Activated CD8-positive, alpha-beta T cell treated with anti-CD3 and anti-CD28 coated beads for 36 hours (primary cell): ENCODE data around the gene UQCC3. TPM values are rescaled to one million over a fixed set of nuclear protein-coding genes. Genes with fewer than 3 reads are reported as not detected.
A peak's percentile ranks its signal among the peaks of the same experiment; 100 is the strongest.
"Not testable (repeated sequence)": the region's sequence is repeated elsewhere in the genome, so short reads cannot be mapped to it uniquely, and the experiment has no call there.

ENCODE experiments used
- ATAC-seq: fragments of 200-7000 bp; cut with Tn5 transposase; one replicate; pipeline ENCODE4 v1.10.0; 2021; ENCODE audit warnings: mild to moderate bottlenecking, moderate library complexity
- CTCF ChIA-PET: fragments of 350-600 bp; sonication (Branson Sonifier 250); formaldehyde crosslinking; loops from one replicate; lab custom pipeline; 2021; ENCODE audit warnings: antibody characterized with exemption; lab: Charles Lee
- POLR2A ChIA-PET: fragments of 350-600 bp; sonication (Branson Sonifier 250); formaldehyde crosslinking; loops from one replicate; lab custom pipeline; 2021; ENCODE audit warnings: antibody characterized with exemption; lab: Charles Lee
- DNase-seq: peaks from one replicate; pipeline ENCODE4 v3.0.0-alpha.2; 2020
- H3K27ac Mint-ChIP-seq: one replicate; pipeline ENCODE4 v1.8.0; 2021; ENCODE audit warnings: mild to moderate bottlenecking, mixed read lengths
- H3K27me3 Mint-ChIP-seq: one replicate; pipeline ENCODE4 v1.8.0; 2021; ENCODE audit warnings: mixed read lengths
- H3K36me3 Mint-ChIP-seq: one replicate; pipeline ENCODE4 v1.8.0; 2021; ENCODE audit warnings: low read depth, mixed read lengths
- H3K4me1 Mint-ChIP-seq: one replicate; pipeline ENCODE4 v1.8.0; 2021; ENCODE audit warnings: low read depth, mixed read lengths
- H3K4me3 Mint-ChIP-seq: one replicate; pipeline ENCODE4 v1.8.0; 2021; ENCODE audit warnings: mild to moderate bottlenecking, moderate library complexity, mixed read lengths
- H3K9me3 Mint-ChIP-seq: one replicate; pipeline ENCODE4 v1.8.0; 2021; ENCODE audit warnings: mixed read lengths
- CTCF ChIP-seq: fragments of 200-600 bp; IDR thresholded peaks from one replicate; pipeline ENCODE4 v1.8.0; 2022; ENCODE audit warnings: antibody characterized with exemption, mild to moderate bottlenecking
- intact Hi-C: fragments of 100-400 bp; cut with micrococcal nuclease; formaldehyde crosslinking; loops from one replicate; pipeline ENCODE4 v1.10.0; 2022
- total RNA-seq, 2 experiments: library from RNA; stranded (reverse); gene quantifications; one replicate each; pipeline ENCODE4 v1.2.3, GENCODE V29; 2021

The UQCC3 gene
- total RNA-seq, 2 experiments from 2014 or later, result 4.7 TPM

GRCh38 chr11:62647609-62648005 lies 23.9 kb upstream of the UQCC3 start:
- POLR2A ChIA-PET, result interaction anchor here (0.6 to 13.3 kb wide), 9 partner anchors 10 to 119 kb away, joined by 3 to 263 read pairs (median 5); partner anchors contain the start of genes BSCL2, C11orf98, CSKMT and GNG3
- H3K4me1 Mint-ChIP-seq, result peaks cover 33% of the 10 kb centered on the region
- H3K27ac Mint-ChIP-seq, result peak overlapping the region; percentile 57
- peaks cover 40% of the 10 kb centered on the region for H3K36me3 Mint-ChIP-seq
- CTCF ChIA-PET, result interaction anchor here (1.1 to 1.4 kb wide), 3 partner anchors 18 to 253 kb away, joined by 3 to 4 read pairs (median 3); partner anchors contain the start of gene CSKMT
- DNase-seq (no peak), ATAC-seq (no peak)
- intact Hi-C loops, result loop anchor here (5.0 kb wide), 1 partner anchor 35 kb away; the partner anchor contains the start of genes EML3 and ROM1
- TF ChIP-seq CTCF, result no peak
- H3K9me3 Mint-ChIP-seq, result no peaks in the 10 kb centered on the region
- no peaks in the 10 kb centered on the region for H3K27me3 Mint-ChIP-seq
- H3K4me3 Mint-ChIP-seq, result no peak overlapping the region

GRCh38 chr11:62648185-62648966 lies 23.1 kb upstream of the UQCC3 start:
- ChIA-PET CTCF (interaction anchor here (1.1 to 1.4 kb wide), 5 partner anchors 17 to 253 kb away, joined by 3 to 4 read pairs (median 3); partner anchors contain the start of genes CSKMT and UQCC3), POLR2A (interaction anchor here (0.6 to 13.3 kb wide), 8 partner anchors 9 to 119 kb away, joined by 3 to 263 read pairs (median 6); partner anchors contain the start of genes BSCL2, C11orf98, CSKMT and GNG3)
- H3K36me3 Mint-ChIP-seq, result peaks cover 35% of the 10 kb centered on the region
- H3K4me1 Mint-ChIP-seq, result peaks cover 31% of the 10 kb centered on the region
- H3K4me3 Mint-ChIP-seq, result no peak overlapping the region
- intact Hi-C loops, result loop anchor here (5.0 kb wide), 1 partner anchor 36 kb away; the partner anchor contains the start of genes EML3 and ROM1
- H3K27me3 Mint-ChIP-seq, result no peaks in the 10 kb centered on the region
- no peaks in the 10 kb centered on the region for H3K9me3 Mint-ChIP-seq
- ATAC-seq (no peak), DNase-seq (no peak)
- no peak overlapping the region for H3K27ac Mint-ChIP-seq
- no peak for TF ChIP-seq CTCF

GRCh38 chr11:62648967-62649364 lies 22.5 kb upstream of the UQCC3 start:
- Mint-ChIP-seq H3K27me3 (no peaks in the 10 kb centered on the region), H3K4me1 (peaks cover 34% of the 10 kb centered on the region), H3K4me3 (no peak overlapping the region), H3K9me3 (no peaks in the 10 kb centered on the region), H3K27ac (no peak overlapping the region), H3K36me3 (peaks cover 33% of the 10 kb centered on the region)
- DNase-seq, result no peak
- ChIA-PET POLR2A (interaction anchor here (1.8 to 13.3 kb wide), 5 partner anchors 9 to 59 kb away, joined by 5 to 263 read pairs (median 8); partner anchors contain the start of genes BSCL2, C11orf98, CSKMT and GNG3), CTCF (interaction anchor here (1.1 to 1.4 kb wide), 4 partner anchors 16 to 254 kb away, joined by 3 to 4 read pairs (median 3); partner anchors contain the start of genes CSKMT and UQCC3)
- intact Hi-C loops, result loop anchor here (5.0 kb wide), 1 partner anchor 37 kb away; the partner anchor contains the start of genes EML3 and ROM1
- ATAC-seq, result no peak
- no peak for TF ChIP-seq CTCF

- Mint-ChIP-seq H3K9me3 (no peaks in the 10 kb centered on the region), H3K27ac (no peak overlapping the region), H3K27me3 (no peaks in the 10 kb centered on the region), H3K4me3 (no peak overlapping the region), H3K36me3 (peaks cover 27% of the 10 kb centered on the region), H3K4me1 (peaks cover 32% of the 10 kb centered on the region)
- intact Hi-C loops, result loop anchor here (5.0 kb wide), 1 partner anchor 37 kb away; the partner anchor contains the start of genes EML3 and ROM1
- ChIA-PET POLR2A (interaction anchor here (1.8 to 13.3 kb wide), 5 partner anchors 8 to 59 kb away, joined by 5 to 263 read pairs (median 8); partner anchors contain the start of genes BSCL2, C11orf98, CSKMT and GNG3), CTCF (interaction anchor here (1.1 to 2.0 kb wide), 4 partner anchors 14 to 45 kb away, joined by 3 to 11 read pairs (median 4); partner anchors contain the start of genes C11orf98, CSKMT and UQCC3)
- ATAC-seq (no peak), DNase-seq (no peak)
- no peak for TF ChIP-seq CTCF
Observed at GRCh38 chr11:62649486-62649885, 22.0 kb upstream of the UQCC3 start.

- H3K27ac Mint-ChIP-seq, DNase-seq, H3K27me3 Mint-ChIP-seq, H3K4me3 Mint-ChIP-seq, H3K9me3 Mint-ChIP-seq, intact Hi-C loops, ATAC-seq: not testable (repeated sequence)
- CTCF ChIA-PET, result interaction anchor here (0.9 to 2.0 kb wide), 3 partner anchors 14 to 190 kb away, joined by 3 to 11 read pairs (median 4); partner anchors contain the start of genes C11orf98 and CSKMT
- Mint-ChIP-seq H3K36me3 (peaks cover 23% of the 10 kb centered on the region), H3K4me1 (peaks cover 29% of the 10 kb centered on the region)
- POLR2A ChIA-PET, result interaction anchor here (1.3 to 13.3 kb wide), 4 partner anchors 20 to 59 kb away, joined by 6 to 263 read pairs (median 8); partner anchors contain the start of genes BSCL2, C11orf98, CSKMT and GNG3
Observed at GRCh38 chr11:62650283-62650682, 21.2 kb upstream of the UQCC3 start.
